Stimulated activated CD4-positive, alpha-beta T cell treated with anti-CD3 and anti-CD28 coated beads, Interleukin-4, amount 100 ng/mL, for 24 hours (primary cell): ENCODE measurements around the gene FOXD4L4.
"Not testable (repeated sequence)": the region's sequence is repeated elsewhere in the genome, so short reads cannot be mapped to it uniquely, and the experiment has no call there.

Experiments
- DNase-seq: peaks from one replicate; pipeline ENCODE4 v3.0.0-alpha.2; 2020

Gene FOXD4L4

DNA sequence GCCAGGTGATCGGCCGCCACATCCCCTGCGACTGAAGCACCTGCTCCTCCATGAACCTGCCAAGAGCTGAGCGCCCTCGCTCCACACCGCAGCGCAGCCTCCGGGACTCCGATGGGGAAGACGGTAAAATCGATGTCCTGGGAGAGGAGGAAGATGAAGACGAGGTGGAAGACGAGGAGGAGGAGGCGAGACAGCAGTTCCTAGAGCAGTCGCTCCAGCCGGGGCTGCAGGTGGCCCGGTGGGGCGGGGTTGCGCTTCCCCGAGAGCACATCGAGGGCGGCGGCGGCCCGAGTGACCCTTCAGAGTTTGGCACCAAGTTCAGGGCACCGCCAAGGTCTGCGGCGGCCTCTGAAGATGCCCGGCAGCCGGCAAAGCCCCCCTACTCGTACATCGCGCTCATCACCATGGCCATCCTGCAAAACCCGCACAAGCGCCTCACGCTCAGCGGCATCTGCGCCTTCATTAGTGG lies at the start of gene FOXD4L4:
TSS of gene FOXD4L4 (plus strand) at position 51 of the 469 bp plus-strand sequence. CDS start at position 51, 0 bp downstream.
- DNase-seq = not testable (repeated sequence)

DNA sequence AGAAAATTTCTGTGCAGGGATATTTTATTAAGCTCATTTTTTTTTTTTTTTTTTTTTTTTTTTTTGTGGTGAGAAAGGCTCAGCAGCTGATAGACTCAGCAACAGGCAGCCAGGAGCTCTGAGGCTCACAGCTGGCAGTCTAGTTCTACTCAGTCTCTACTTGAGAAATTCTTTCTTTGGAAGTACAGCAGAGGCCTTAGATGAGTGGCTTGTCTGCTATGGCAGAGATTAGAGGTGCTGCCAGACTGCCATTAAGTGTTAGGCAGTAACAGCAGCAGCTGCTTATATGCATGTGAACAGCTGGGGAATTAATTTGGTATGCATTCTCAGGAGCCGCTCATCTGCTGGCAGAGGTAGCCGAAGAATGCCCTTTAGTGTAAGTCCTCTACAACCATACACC lies 33.4 kb upstream of the FOXD4L4 start:
- DNase-seq = not testable (repeated sequence)

DNA sequence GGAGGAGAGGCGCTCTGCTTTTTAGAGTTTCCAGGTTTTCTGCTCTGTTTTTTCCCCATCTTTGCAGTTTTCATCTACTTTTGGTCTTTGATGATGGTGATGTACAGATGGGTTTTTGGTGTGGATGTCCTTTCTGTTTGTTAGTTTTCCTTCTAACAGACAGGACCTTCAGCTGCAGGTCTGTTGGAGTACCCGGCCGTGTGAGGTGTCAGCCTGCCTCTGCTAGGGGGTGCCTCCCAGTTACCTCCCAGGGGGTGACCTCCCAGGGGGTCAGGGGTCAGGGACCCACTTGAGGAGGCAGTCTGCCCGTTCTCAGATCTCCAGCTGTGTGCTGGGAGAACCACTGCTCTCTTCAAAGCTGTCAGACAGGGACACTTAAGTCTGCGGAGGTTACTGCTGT lies 22.5 kb upstream of the FOXD4L4 start:
- not testable (repeated sequence) for DNase-seq

DNA sequence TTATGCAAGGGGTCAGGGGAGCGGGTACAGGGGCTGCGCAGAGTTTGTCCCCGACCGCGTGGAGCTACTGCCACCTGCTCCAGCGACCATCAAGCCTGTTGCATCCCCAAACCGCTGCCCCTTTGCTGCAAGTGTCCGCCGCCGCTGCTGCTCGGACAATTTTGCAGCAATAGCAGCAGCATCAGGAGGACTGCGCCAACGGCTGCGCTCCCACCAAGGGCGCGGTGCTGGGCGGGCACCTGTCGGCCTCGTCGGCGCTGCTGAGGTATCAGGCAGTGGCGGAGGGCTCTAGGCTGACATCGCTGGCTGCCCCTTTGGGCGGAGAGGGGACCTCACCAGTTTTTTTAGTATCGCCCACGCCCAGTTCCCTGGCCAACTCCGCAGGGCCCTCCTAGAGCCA lies 1.2 kb downstream of the FOXD4L4 start:
- not testable (repeated sequence) for DNase-seq
